ENCODE data around the gene APBB2. TPM values are rescaled to one million over a fixed set of nuclear protein-coding genes. Genes with fewer than 3 reads are reported as not detected.

Gene APBB2
- total RNA-seq, 1 experiment from 2014 or later, result 80.7 TPM

DNA sequence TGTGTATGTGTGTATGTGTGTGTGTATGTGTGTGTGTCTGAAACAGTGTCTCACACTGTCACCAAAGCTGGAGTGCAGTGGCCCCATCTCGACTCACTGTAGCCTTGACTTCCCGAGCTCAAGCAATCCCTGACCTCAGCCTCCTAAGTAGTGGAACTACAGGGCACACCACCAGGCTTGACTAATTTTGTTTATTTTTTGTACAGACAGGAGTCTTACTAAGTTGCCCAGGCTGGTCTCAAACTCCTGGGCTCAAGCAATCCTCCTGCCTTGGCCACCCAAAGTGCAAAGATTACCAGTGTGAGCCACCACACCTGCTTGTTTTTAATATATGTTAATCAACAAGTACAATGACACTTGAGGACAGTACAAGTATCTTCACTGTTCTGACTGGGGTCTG is 92.4 kb downstream of the APBB2 start:
- Histone ChIP-seq H3K4me3 (ENCODE audit: low read depth, low read length) (no peak overlapping the region), H3K9me3 (no peaks in the 10 kb centered on the region), H3K36me3 (ENCODE audit: control insufficient read depth, insufficient read depth, low read length) (peaks cover 2% of the 10 kb centered on the region; the same call in 1 of the 2 replicates), H3K4me1 (peaks cover 70% of the 10 kb centered on the region), H3K27me3 (replicated peaks; ENCODE audit: control insufficient read depth, insufficient read depth, low read length) (no peaks in the 10 kb centered on the region)
- intact Hi-C loops (cut with micrococcal nuclease; ENCODE audit: unreplicated experiment), result no loop called here
- no peak for DNase-seq
- Mint-ChIP-seq H3K27ac (ENCODE audit: unreplicated experiment) (peak overlapping the region; percentile 96), H3K36me3 (ENCODE audit: insufficient read depth, unreplicated experiment) (peaks cover 50% of the 10 kb centered on the region), H3K27me3 (ENCODE audit: insufficient read depth, unreplicated experiment) (no peaks in the 10 kb centered on the region), H3K4me3 (ENCODE audit: unreplicated experiment) (no peak overlapping the region), H3K9me3 (ENCODE audit: unreplicated experiment) (no peaks in the 10 kb centered on the region), H3K4me1 (ENCODE audit: low read depth, unreplicated experiment) (peaks cover 28% of the 10 kb centered on the region)
- no TSS peak for BruUV-seq (replicated peaks)
- POLR2A ChIA-PET, result no interaction called here
- TF ChIP-seq, protein P1, sequence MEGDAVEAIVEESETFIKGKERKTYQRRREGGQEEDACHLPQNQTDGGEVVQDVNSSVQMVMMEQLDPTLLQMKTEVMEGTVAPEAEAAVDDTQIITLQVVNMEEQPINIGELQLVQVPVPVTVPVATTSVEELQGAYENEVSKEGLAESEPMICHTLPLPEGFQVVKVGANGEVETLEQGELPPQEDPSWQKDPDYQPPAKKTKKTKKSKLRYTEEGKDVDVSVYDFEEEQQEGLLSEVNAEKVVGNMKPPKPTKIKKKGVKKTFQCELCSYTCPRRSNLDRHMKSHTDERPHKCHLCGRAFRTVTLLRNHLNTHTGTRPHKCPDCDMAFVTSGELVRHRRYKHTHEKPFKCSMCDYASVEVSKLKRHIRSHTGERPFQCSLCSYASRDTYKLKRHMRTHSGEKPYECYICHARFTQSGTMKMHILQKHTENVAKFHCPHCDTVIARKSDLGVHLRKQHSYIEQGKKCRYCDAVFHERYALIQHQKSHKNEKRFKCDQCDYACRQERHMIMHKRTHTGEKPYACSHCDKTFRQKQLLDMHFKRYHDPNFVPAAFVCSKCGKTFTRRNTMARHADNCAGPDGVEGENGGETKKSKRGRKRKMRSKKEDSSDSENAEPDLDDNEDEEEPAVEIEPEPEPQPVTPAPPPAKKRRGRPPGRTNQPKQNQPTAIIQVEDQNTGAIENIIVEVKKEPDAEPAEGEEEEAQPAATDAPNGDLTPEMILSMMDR (IDR thresholded peaks at IDR 0.05; ENCODE audit: insufficient read depth in 1 of 2, low read depth in 1 of 2, low read length in 1 of 2, severe bottlenecking in 1 of 2, unreplicated experiment in 1 of 2), result no peak
- CTCF ChIA-PET, result interaction anchor here (0.6 kb wide), 1 partner anchor 25 kb away, joined by 4 read pairs; no protein-coding TSS in a partner anchor

DNA sequence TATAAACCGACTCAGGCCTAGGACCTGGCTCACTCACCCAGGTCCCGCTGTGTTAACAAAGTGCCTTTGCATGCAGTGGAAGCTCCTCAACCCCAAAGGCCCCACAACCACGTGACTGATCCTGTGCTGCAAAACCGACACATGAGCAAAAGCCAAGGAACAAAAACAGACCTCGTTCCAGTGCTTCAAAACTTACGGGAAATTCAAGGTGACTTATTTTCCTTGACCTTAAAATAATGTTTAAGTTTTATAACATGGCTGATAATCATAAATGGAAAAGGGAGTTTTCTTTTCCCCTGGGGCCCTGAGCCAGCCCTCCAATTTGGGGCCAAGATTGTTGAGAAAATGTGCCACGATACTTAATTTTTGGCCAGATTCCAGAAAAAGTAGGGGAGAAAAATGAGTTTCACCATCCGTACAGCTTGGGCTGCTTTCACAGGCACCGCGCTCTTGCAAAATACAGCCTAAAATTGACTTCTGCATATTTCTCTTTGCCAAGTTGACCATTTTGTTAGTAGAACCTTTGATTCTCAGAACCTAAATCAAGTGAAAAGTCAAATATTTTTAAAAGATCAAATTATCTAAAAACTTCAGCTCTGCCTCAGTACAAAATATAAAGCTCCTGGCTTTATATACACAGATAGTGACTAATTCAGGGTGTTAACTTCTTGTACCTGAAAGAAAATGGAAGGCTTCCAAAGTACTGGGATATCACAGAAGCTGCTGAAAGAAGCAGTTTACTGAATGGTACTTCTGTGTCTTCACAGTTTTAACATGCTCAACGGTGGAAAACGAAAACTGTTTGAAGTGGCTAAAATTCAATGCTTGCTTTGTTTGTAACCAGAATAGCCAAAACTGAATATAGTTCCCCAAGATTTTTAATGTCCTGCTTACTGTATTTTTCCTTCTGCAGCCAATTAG is 93.8 kb downstream of the APBB2 start:
- Mint-ChIP-seq H3K4me1 (ENCODE audit: low read depth, unreplicated experiment) (peaks cover 28% of the 10 kb centered on the region), H3K36me3 (ENCODE audit: insufficient read depth, unreplicated experiment) (peaks cover 62% of the 10 kb centered on the region), H3K27ac (ENCODE audit: unreplicated experiment) (peak overlapping the region; percentile 53), H3K4me3 (ENCODE audit: unreplicated experiment) (no peak overlapping the region), H3K9me3 (ENCODE audit: unreplicated experiment) (peaks cover 5% of the 10 kb centered on the region), H3K27me3 (ENCODE audit: insufficient read depth, unreplicated experiment) (no peaks in the 10 kb centered on the region)
- BruUV-seq (replicated peaks), result TSS peak; percentile 41
- H3K4me3 ChIP-seq (ENCODE audit: low read depth, low read length), result no peak overlapping the region
- intact Hi-C loops (cut with micrococcal nuclease; ENCODE audit: unreplicated experiment), result no loop called here
- H3K9me3 ChIP-seq, result no peaks in the 10 kb centered on the region
- H3K4me1 ChIP-seq, result peaks cover 56% of the 10 kb centered on the region
- DNase-seq, result no peak
- peaks cover 2% of the 10 kb centered on the region; the same call in 1 of the 2 replicates for H3K36me3 ChIP-seq (ENCODE audit: control insufficient read depth, insufficient read depth, low read length)
- TF ChIP-seq, protein P1 (IDR thresholded peaks at IDR 0.05; ENCODE audit: insufficient read depth in 1 of 2, low read depth in 1 of 2, low read length in 1 of 2, severe bottlenecking in 1 of 2, unreplicated experiment in 1 of 2), result no peak
- CTCF ChIA-PET, result no interaction called here
- H3K27me3 ChIP-seq (replicated peaks; ENCODE audit: control insufficient read depth, insufficient read depth, low read length), result no peaks in the 10 kb centered on the region
- POLR2A ChIA-PET, result no interaction called here

DNA sequence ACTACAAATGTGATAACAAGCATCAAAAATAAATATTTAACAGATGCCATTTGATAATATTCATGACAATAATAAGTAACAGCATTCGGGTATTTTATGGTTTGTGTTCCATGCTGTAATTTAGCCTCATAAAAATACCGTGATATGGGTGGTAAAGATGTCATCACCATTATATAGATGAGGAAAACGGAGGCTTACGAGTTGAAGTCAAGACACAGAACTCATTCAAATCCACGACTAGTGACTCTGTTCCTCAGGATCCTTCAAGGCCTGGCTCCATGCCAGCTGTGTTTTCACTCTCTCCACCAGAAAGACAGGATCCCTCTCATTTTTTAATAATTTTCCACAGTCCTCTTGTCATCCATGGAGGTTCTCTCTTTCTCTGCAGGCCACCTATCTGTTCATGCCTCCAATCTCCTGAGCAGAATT is 94.5 kb downstream of the APBB2 start:
- no peaks in the 10 kb centered on the region for H3K27me3 ChIP-seq (replicated peaks; ENCODE audit: control insufficient read depth, insufficient read depth, low read length)
- DNase-seq, result no peak
- Mint-ChIP-seq H3K9me3 (ENCODE audit: unreplicated experiment) (peaks cover 10% of the 10 kb centered on the region), H3K27ac (ENCODE audit: unreplicated experiment) (peak overlapping the region; percentile 53), H3K36me3 (ENCODE audit: insufficient read depth, unreplicated experiment) (peaks cover 65% of the 10 kb centered on the region), H3K4me3 (ENCODE audit: unreplicated experiment) (no peak overlapping the region), H3K4me1 (ENCODE audit: low read depth, unreplicated experiment) (peaks cover 23% of the 10 kb centered on the region), H3K27me3 (ENCODE audit: insufficient read depth, unreplicated experiment) (no peaks in the 10 kb centered on the region)
- BruUV-seq (replicated peaks), result no TSS peak
- ChIA-PET POLR2A (no interaction called here), CTCF (interaction anchor here (0.7 kb wide), 1 partner anchor 47 kb away, joined by 5 read pairs; no protein-coding TSS in a partner anchor)
- H3K36me3 ChIP-seq (ENCODE audit: control insufficient read depth, insufficient read depth, low read length), result peaks cover 2% of the 10 kb centered on the region; the same call in 1 of the 2 replicates
- intact Hi-C loops (cut with micrococcal nuclease; ENCODE audit: unreplicated experiment), result no loop called here
- no peak overlapping the region for H3K4me3 ChIP-seq (ENCODE audit: low read depth, low read length)
- peaks cover 50% of the 10 kb centered on the region for H3K4me1 ChIP-seq
- TF ChIP-seq, protein P1 (IDR thresholded peaks at IDR 0.05; ENCODE audit: insufficient read depth in 1 of 2, low read depth in 1 of 2, low read length in 1 of 2, severe bottlenecking in 1 of 2, unreplicated experiment in 1 of 2), result no peak
- no peaks in the 10 kb centered on the region for H3K9me3 ChIP-seq

Measured in Caco-2 (cell line).